HL-60 (cell line): ENCODE results near the gene PRDM16.

Experiments
- DNase-seq, 2 experiments: peaks; one replicate each; pipeline ENCODE4 v3.0.0-alpha.2; 2010 to 2020; ENCODE audit warnings: low read depth in 1 of 2, low spot score in 1 of 2
- H3K27ac ChIP-seq: fragments of 250-450 bp; sonication (Bioruptor Pico); replicated peaks from 2 replicates; pipeline ENCODE4 v1.5.1; 2020; ENCODE audit warnings: mild to moderate bottlenecking, moderate library complexity
- H3K27me3 ChIP-seq: fragments of 250-450 bp; sonication (Bioruptor Pico); 2 replicates; pipeline ENCODE4 v1.5.1; 2021; ENCODE audit warnings: mild to moderate bottlenecking, moderate library complexity; ENCODE audit not compliant: insufficient read depth, poor library complexity, severe bottlenecking
- H3K4me3 ChIP-seq: replicated peaks from 2 replicates; pipeline ENCODE4 v1.5.1; 2011; ENCODE audit warnings: mild to moderate bottlenecking, control low read depth, low read length; ENCODE audit not compliant: insufficient read depth
- GABPA ChIP-seq: IDR thresholded peaks from 2 replicates; pipeline ENCODE4 v1.6.1; 2012; ENCODE audit warnings: low read depth
- POLR2AphosphoS5 ChIP-seq: IDR thresholded peaks from 2 replicates; pipeline ENCODE4 v1.6.1; 2012; ENCODE audit warnings: low read depth
- SPI1 ChIP-seq: IDR thresholded peaks from 2 replicates; pipeline ENCODE4 v1.6.1; 2012; ENCODE audit warnings: low read depth, mild to moderate bottlenecking, borderline replicate concordance
- TF ChIP-seq, protein P1 (sequence below): IDR thresholded peaks from 2 replicates; pipeline ENCODE4 v1.6.1; 2012; ENCODE audit warnings: low read depth; ENCODE audit not compliant: insufficient replicate concordance
- TF ChIP-seq, protein P2 (sequence below): IDR thresholded peaks from one replicate; pipeline ENCODE4 v1.5.1; 2011; ENCODE audit warnings: low read length, control low read depth, inconsistent platforms; ENCODE audit not compliant: insufficient read depth

PRDM16 gene

DNA sequence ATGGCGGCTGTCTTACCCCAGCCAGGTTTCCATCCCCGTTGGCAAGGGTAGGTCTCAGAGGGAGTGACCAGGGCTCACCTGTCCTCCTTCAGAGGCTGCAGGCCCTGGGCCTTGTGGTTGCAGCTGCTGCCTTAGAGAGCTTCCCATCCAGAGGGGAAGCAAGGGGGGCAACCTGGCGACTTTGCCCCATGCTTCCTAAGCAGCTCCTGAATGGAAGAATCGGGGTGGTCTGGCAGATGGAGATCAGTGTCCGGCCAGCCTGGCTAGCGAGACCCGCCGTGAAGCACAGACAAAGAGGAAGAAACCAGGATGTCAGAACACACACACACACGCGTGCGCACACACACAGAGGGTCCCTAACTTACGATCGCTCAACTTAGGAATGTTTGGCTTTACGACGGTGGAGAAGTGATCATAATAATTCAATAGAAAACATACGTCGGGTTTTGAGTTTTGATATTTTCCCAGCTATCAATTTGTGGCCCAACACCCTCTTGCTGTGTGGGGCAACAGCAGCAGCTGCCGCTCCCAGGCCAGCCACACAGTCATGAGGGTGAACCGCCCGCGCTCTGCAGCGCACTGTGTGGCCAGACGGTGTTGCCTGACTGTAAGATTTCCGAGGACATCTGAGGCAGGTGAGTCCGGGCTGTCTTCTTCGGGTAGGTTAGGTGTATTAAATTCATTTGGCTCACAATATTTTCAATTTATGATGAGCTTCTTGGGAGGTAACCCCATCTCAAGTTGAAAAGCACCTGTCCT is 272.4 kb downstream of the PRDM16 start:
- H3K27me3 ChIP-seq = no peaks in the 10 kb centered on the region
- no peak for DNase-seq

DNA sequence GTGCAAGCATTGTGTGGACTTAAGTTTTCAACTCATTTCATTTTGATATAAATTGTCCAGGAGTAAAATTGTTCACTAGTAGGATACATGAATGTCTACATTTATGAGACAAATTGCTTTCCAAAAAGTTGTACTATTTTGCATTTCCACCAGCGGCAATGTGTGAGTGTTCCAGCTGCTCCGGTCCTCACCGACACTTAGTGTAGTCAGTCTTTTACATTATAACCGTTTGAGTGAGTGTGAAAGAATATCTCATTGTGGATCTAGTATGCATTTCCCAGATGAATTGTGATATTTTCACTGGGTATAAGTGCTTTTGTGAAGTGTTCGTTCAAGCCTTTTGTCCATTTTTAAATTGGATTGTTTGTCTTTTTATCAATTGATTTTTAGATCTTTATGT is 274.0 kb downstream of the PRDM16 start:
- Histone ChIP-seq H3K4me3 (no peak overlapping the region), H3K27ac (no peak overlapping the region), H3K27me3 (no peaks in the 10 kb centered on the region)
- no peak for DNase-seq
- TF ChIP-seq GABPA (no peak), SPI1 (no peak), POLR2AphosphoS5 (no peak)
- TF ChIP-seq, protein P1, sequence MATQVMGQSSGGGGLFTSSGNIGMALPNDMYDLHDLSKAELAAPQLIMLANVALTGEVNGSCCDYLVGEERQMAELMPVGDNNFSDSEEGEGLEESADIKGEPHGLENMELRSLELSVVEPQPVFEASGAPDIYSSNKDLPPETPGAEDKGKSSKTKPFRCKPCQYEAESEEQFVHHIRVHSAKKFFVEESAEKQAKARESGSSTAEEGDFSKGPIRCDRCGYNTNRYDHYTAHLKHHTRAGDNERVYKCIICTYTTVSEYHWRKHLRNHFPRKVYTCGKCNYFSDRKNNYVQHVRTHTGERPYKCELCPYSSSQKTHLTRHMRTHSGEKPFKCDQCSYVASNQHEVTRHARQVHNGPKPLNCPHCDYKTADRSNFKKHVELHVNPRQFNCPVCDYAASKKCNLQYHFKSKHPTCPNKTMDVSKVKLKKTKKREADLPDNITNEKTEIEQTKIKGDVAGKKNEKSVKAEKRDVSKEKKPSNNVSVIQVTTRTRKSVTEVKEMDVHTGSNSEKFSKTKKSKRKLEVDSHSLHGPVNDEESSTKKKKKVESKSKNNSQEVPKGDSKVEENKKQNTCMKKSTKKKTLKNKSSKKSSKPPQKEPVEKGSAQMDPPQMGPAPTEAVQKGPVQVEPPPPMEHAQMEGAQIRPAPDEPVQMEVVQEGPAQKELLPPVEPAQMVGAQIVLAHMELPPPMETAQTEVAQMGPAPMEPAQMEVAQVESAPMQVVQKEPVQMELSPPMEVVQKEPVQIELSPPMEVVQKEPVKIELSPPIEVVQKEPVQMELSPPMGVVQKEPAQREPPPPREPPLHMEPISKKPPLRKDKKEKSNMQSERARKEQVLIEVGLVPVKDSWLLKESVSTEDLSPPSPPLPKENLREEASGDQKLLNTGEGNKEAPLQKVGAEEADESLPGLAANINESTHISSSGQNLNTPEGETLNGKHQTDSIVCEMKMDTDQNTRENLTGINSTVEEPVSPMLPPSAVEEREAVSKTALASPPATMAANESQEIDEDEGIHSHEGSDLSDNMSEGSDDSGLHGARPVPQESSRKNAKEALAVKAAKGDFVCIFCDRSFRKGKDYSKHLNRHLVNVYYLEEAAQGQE = no peak
- TF ChIP-seq, protein P2, sequence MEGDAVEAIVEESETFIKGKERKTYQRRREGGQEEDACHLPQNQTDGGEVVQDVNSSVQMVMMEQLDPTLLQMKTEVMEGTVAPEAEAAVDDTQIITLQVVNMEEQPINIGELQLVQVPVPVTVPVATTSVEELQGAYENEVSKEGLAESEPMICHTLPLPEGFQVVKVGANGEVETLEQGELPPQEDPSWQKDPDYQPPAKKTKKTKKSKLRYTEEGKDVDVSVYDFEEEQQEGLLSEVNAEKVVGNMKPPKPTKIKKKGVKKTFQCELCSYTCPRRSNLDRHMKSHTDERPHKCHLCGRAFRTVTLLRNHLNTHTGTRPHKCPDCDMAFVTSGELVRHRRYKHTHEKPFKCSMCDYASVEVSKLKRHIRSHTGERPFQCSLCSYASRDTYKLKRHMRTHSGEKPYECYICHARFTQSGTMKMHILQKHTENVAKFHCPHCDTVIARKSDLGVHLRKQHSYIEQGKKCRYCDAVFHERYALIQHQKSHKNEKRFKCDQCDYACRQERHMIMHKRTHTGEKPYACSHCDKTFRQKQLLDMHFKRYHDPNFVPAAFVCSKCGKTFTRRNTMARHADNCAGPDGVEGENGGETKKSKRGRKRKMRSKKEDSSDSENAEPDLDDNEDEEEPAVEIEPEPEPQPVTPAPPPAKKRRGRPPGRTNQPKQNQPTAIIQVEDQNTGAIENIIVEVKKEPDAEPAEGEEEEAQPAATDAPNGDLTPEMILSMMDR = no peak

More for the DNA sequence above, 272.4 kb downstream of the PRDM16 start:
- no peak overlapping the region for H3K4me3 ChIP-seq
- TF ChIP-seq GABPA (no peak), POLR2AphosphoS5 (no peak), SPI1 (no peak)
- TF ChIP-seq, protein P2 = no peak
- TF ChIP-seq, protein P1 = no peak
- no peak overlapping the region for H3K27ac ChIP-seq

DNA sequence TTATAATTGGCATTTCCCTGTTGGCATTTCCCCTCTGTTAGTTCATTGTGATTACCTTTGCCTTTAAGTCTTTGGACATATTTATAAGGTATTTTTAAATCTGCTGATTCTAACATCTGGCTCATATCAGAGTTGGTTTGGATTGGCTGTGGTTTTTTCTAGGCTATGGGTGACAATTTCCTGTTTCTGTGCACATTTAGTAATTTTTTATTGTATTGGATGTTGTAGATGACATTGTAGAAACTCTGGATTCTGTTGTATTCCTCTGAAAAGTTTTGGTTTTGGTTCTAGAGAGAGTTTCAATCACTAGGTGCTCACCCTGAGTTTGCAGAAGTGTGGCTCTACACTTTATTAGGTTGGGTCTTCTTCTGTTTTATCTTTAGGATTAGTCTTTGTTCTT is 275.4 kb downstream of the PRDM16 start:
- H3K27me3 ChIP-seq = no peaks in the 10 kb centered on the region
- TF ChIP-seq, protein P2 = no peak
- TF ChIP-seq, protein P1 = no peak
- no peak for TF ChIP-seq SPI1
- TF ChIP-seq GABPA = no peak
- no peak for TF ChIP-seq POLR2AphosphoS5

More for the DNA sequence above, 275.4 kb downstream of the PRDM16 start:
- Histone ChIP-seq H3K4me3 (no peak overlapping the region), H3K27ac (no peak overlapping the region)
- DNase-seq = no peak
